T-helper 17 cell (primary cell): ENCODE results near the gene CCNL2. TPM values are rescaled to one million over a fixed set of nuclear protein-coding genes. Genes with fewer than 3 reads are reported as not detected.
"Not testable (repeated sequence)": the region's sequence is repeated elsewhere in the genome, so short reads cannot be mapped to it uniquely, and the experiment has no call there.

Source experiments
- ATAC-seq: fragments of 150-1000 bp; cut with Tn5 transposase; 2 replicates; pipeline ENCODE4 v1.10.0; 2021; ENCODE audit warnings: mild to moderate bottlenecking, moderate library complexity
- DNase-seq, 3 donors: peaks; one replicate each; pipeline versions ENCODE4 v3.0.0 to v3.0.0-alpha.2; 2020 to 2021
- H3K9me3 ChIP-seq: one replicate; pipeline ENCODE4 v1.7.0; 2013; ENCODE audit warnings: low read length, mild to moderate bottlenecking; ENCODE audit not compliant: control insufficient read depth, poor library complexity, severe bottlenecking
- H3K27ac Mint-ChIP-seq: one replicate; pipeline ENCODE4 v1.8.0; 2022; ENCODE audit warnings: mild to moderate bottlenecking, moderate library complexity, mixed read lengths
- H3K27me3 Mint-ChIP-seq: one replicate; pipeline ENCODE4 v1.8.0; 2022; ENCODE audit warnings: mixed read lengths
- H3K36me3 Mint-ChIP-seq: one replicate; pipeline ENCODE4 v1.8.0; 2022; ENCODE audit warnings: low read depth, mixed read lengths
- H3K4me1 Mint-ChIP-seq: one replicate; pipeline ENCODE4 v1.8.0; 2022; ENCODE audit warnings: mild to moderate bottlenecking, mixed read lengths
- H3K4me3 Mint-ChIP-seq: one replicate; pipeline ENCODE4 v1.8.0; 2022; ENCODE audit warnings: mild to moderate bottlenecking, moderate library complexity, mixed read lengths
- total RNA-seq, 4 donors: library from RNA in 2 of 4; stranded (reverse) in 2 of 4; gene quantifications; one replicate each; pipeline ENCODE4 v1.2.3 and lab custom pipeline; 2022 to 2026

CCNL2 gene
- total RNA-seq, 2 donors from 2014 or later = 231 to 252 TPM

DNA sequence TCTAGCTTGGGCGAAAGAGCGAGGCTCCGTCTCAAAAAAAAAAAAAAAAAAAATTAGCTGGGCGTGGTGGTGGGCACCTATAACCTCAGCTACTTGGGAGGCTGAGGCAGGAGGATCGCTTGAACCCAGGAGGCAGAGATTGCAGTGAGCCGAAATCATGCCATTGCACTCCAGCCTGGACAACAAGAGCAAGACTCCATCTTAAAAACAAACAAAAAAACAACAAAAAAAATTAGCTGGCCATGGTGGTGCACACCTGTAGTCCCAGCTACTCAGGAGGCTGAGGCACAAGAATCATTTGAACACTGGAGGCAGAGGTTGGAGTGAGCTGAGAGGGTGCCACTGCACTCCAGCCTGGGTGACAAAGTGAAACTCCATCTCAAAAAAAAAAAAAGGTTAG, 29.8 kb upstream of the CCNL2 start:
- not testable (repeated sequence) for H3K36me3 Mint-ChIP-seq, DNase-seq

DNA sequence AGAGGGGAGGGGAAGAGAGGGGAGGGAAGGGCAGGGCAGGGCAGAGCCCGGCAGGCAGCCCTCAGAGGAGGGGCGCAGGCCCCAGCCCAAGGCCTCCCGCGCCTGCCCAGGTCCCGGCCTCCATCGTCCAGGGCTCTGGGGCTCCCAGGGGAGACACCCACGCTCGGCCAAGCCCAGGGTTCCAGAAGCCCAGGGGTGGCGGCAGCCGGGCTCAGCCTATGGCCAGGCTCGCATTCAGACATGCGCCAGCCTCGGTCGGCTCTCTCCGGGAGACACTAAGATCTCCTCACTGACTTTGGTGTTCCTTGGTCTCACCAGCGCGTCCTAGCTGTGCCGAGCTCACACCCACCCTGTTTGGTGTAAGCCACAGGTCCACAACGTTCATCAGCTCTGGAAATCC, 29.0 kb upstream of the CCNL2 start:
- Mint-ChIP-seq H3K4me3 (peak overlapping the region; percentile 13), H3K27me3 (peaks cover 30% of the 10 kb centered on the region), H3K27ac (no peak overlapping the region), H3K4me1 (peaks cover 3% of the 10 kb centered on the region), H3K36me3 (peaks cover 2% of the 10 kb centered on the region)
- DNase-seq (no peak), ATAC-seq (no peak)
- H3K9me3 ChIP-seq = no peaks in the 10 kb centered on the region

More for the DNA sequence above, 29.8 kb upstream of the CCNL2 start:
- not testable (repeated sequence) for ATAC-seq, H3K4me3 Mint-ChIP-seq, H3K4me1 Mint-ChIP-seq, H3K27ac Mint-ChIP-seq, H3K9me3 ChIP-seq
- peaks cover 27% of the 10 kb centered on the region for H3K27me3 Mint-ChIP-seq

DNA sequence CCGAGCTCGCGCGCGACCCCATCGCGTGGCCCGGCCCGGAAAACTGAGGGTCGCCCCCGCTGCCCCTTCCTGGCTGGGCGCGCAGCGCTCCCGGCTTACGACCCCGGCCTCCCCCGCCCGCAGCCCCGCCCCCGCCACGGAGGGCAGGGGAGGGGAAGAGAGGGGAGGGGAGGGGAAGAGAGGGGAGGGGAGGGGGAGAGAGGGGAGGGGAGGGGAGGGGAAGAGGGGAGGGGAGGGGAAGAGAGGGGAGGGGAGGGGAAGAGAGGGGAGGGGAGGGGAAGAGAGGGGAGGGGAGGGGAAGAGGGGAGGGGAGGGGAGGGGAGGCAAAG, 28.6 kb upstream of the CCNL2 start:
- no peaks in the 10 kb centered on the region for H3K9me3 ChIP-seq
- H3K27me3 Mint-ChIP-seq = peaks cover 34% of the 10 kb centered on the region
- H3K36me3 Mint-ChIP-seq = peaks cover 2% of the 10 kb centered on the region
- DNase-seq = no peak
- no peak overlapping the region for H3K4me3 Mint-ChIP-seq
- peaks cover 6% of the 10 kb centered on the region for H3K4me1 Mint-ChIP-seq
- H3K27ac Mint-ChIP-seq = no peak overlapping the region
- no peak for ATAC-seq

DNA sequence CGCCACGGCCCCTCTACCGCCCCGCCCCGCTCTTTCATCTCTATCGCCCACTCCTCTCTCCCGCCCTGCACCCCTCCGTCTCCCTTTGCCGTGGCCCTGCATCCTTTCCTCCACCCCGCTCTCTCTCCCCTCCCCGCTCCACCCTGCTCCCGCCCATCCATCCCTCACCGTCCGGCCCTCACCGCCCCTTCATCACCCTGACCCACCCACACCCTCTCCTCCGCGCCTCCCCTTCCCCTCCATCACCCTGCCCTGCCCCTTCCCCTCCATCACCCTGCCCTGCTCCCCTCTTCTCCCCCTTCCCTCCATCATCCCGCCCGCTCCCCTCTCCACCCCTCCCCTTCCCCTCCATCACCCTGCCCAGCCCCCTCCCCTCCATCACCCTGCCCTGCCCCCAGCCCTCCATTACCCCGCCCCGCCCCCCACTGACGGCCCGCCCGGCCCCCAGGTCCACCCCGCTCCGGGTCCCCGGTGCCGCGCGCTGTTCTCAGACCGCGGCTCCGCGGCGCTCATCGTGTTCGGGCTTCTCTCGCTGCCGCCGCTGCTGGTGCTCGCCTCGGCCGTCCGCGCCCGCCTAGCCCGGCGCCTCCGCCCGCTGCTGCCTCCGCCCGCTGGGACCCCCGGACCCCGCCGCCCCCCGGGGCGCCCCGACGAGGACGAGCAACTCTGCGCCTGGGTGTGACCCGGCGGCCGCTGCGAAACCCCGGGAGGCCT, 28.1 kb upstream of the CCNL2 start:
- Mint-ChIP-seq H3K36me3 (peaks cover 2% of the 10 kb centered on the region), H3K4me1 (peaks cover 6% of the 10 kb centered on the region), H3K27ac (no peak overlapping the region), H3K4me3 (no peak overlapping the region), H3K27me3 (peaks cover 39% of the 10 kb centered on the region)
- ATAC-seq (peak; percentile 21), DNase-seq (no peak)
- no peaks in the 10 kb centered on the region for H3K9me3 ChIP-seq

DNA sequence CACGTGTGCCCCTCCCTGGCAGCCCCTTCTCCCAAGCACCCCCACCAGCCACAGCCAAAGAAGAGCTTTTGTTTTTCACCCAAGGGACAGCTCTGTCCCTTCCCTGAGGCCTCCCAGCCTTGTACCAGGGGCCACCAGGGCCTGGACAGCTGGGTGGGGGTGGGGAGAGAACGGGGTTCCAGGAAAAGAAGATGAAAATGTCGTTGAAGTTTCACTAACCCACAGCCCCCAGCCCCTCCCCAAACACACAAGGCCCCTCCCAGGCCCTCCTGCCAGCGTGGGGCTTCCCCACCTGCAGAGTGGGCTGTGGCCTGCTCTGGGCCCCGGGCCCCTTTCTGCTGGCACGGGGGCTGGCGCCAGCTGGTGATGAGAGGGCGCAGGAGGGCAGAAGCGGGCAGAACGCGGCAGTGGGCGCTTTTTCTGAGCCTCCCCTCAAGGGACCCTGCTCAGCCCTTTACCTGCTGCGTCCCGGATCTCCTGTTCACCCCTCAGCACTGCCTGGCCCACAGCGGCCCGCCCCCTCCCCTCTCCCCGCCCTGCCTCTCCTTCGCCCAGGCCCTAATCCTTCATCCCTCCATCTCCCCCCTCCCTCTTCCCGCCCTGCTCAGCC, 27.5 kb upstream of the CCNL2 start:
- H3K4me1 Mint-ChIP-seq = peaks cover 6% of the 10 kb centered on the region
- H3K9me3 ChIP-seq = no peaks in the 10 kb centered on the region
- DNase-seq = no peak
- ATAC-seq = peak; percentile 62
- H3K27me3 Mint-ChIP-seq = peaks cover 40% of the 10 kb centered on the region
- no peak overlapping the region for H3K27ac Mint-ChIP-seq
- H3K4me3 Mint-ChIP-seq = peak overlapping the region; percentile 45
- H3K36me3 Mint-ChIP-seq = peaks cover 2% of the 10 kb centered on the region

DNA sequence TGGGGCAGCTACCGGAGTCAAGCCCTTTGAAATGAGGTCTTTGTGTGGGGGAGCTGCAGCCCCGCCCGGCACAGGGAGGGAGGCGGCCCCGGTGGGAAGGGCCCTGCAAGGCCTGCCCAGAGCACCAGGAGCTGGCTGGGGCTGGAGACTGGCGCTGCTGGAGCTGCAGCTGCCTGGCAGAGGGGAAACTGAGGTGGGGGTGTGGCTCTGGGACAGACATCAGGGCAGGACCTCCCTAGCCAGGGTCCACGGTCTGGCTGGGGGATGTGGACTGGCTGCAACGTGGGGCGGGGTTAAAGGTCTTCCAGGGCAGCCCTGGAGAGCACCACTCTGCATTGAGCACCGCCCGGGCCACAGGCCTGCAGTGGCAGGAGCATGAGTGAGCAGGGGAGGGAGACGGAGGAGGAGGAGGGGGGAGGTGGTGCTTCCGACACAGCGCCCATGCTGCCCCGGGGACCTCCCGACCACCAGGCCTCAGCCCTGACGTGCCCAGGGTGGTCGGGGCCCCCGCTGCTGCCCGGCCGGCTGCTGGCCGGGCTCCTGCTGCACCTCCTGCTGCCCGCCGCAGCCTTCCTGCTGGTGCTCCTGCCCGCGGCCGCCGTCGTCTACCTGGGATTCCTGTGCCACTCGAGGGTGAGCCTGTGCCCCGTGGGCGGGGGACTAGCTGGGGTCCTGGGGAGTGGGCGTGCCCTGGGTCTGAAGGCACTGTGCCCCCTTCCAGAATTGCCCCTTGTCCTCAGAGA, 26.8 kb upstream of the CCNL2 start:
- Mint-ChIP-seq H3K27me3 (peaks cover 40% of the 10 kb centered on the region), H3K4me1 (peaks cover 6% of the 10 kb centered on the region), H3K4me3 (peak overlapping the region; percentile 45), H3K27ac (no peak overlapping the region), H3K36me3 (peaks cover 2% of the 10 kb centered on the region)
- no peak for DNase-seq
- no peak for ATAC-seq
- H3K9me3 ChIP-seq = no peaks in the 10 kb centered on the region

DNA sequence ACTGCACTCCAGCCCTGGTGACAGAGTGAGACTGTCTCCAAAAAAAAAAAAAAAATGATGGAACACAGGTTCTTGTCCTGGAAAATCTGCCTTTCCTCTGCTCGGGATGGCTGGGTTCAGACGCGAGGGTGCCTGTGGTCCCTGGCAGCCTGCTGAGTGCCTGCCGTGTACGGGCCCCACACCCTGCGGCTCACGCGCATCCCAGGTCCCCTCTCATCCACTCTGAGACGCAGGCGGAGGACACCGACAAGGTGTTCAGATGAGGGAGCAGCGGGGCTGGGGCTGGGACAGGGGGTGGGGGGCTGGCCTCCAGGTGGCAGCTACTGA, 26.3 kb upstream of the CCNL2 start:
- H3K9me3 ChIP-seq = no peaks in the 10 kb centered on the region
- ATAC-seq = no peak
- Mint-ChIP-seq H3K4me3 (no peak overlapping the region), H3K36me3 (peaks cover 2% of the 10 kb centered on the region), H3K27ac (no peak overlapping the region), H3K27me3 (peaks cover 40% of the 10 kb centered on the region), H3K4me1 (peaks cover 6% of the 10 kb centered on the region)
- no peak for DNase-seq

DNA sequence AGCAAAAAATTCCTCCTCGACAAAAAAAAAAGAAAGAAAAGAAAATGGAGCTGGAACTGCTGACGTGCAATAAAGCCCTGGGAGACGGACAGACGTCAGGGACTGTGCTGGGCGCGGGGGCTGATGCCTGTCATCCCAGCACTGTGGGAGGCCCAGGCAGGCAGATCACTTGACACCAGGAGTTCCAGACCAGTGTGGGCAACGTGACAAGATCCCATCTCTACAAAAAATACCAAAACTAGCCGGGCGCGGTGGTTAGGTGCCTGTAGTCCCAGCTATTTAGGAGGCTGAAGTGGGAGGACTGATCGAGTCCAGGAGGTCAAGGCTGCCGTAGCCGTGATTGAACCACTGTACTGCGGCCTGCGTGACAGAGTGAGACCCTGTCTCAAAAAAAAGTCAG, 25.6 kb upstream of the CCNL2 start:
- H3K9me3 ChIP-seq = no peaks in the 10 kb centered on the region
- ATAC-seq = no peak
- no peak for DNase-seq
- H3K27me3 Mint-ChIP-seq = peaks cover 36% of the 10 kb centered on the region
- no peak overlapping the region for H3K4me3 Mint-ChIP-seq
- H3K4me1 Mint-ChIP-seq = peaks cover 6% of the 10 kb centered on the region
- peaks cover 2% of the 10 kb centered on the region for H3K36me3 Mint-ChIP-seq
- no peak overlapping the region for H3K27ac Mint-ChIP-seq

DNA sequence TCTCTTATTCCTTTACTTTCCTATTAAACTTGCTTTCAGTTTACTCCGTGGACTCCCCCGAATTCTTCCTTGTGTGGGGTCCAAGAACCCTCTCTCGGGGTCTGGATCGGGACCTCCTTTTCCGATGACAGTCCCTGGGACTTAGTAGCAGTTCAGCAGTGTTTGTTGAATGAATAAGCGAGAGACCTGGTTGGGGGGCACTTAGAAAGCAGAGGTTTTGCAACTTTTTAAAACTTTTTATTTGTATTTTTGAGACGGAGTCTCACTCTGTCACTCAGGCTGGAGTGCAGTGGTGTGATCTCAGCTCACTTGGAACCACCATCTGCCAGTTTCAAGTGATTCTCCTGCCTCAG, 24.1 kb upstream of the CCNL2 start:
- peaks cover 6% of the 10 kb centered on the region for H3K4me1 Mint-ChIP-seq
- H3K27ac Mint-ChIP-seq = no peak overlapping the region
- no peak for ATAC-seq
- peaks cover 2% of the 10 kb centered on the region for H3K36me3 Mint-ChIP-seq
- H3K4me3 Mint-ChIP-seq = no peak overlapping the region
- peaks cover 28% of the 10 kb centered on the region for H3K27me3 Mint-ChIP-seq
- H3K9me3 ChIP-seq = no peaks in the 10 kb centered on the region
- no peak for DNase-seq

DNA sequence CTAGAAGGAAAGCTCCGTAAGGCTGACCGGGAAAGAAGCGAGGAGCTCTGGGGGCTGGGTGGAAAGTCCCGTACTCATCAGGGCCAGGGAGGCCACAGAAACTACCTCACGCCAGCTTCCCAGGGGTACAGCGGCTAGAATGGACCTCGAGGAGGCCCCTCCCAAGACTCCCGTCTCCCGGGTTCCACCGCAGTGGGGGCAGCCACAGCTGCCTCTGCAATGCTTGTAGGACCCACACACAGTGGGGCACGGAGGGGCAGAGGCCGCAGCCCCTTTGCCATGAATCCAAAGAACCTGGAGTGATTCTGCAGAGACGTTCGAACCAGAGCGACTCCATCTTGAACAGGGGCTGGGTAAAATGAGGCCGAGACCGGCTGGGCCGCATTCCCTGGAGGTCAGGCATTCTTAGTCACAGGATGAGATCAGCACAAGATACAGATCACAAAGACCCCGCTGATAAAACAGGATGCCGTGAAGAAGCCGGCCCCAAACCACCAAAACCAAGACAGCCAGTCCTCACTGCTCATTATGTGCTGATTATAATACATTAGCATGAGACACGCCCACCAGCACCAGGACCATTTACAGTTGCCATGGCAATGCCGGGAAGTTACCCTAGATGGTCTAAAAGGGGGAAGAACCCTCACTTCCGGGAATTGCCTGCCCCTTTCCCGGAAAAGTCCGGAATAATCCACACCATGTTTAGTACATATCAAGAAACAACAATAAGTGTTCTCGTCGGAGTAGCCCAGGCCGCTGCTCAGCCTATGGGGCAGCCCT, 23.5 kb upstream of the CCNL2 start:
- H3K36me3 Mint-ChIP-seq = peaks cover 2% of the 10 kb centered on the region
- peaks cover 8% of the 10 kb centered on the region for H3K4me1 Mint-ChIP-seq
- H3K4me3 Mint-ChIP-seq = no peak overlapping the region
- H3K27me3 Mint-ChIP-seq = peaks cover 32% of the 10 kb centered on the region
- H3K9me3 ChIP-seq = no peaks in the 10 kb centered on the region
- H3K27ac Mint-ChIP-seq = no peak overlapping the region
- no peak for DNase-seq
- ATAC-seq = no peak

DNA sequence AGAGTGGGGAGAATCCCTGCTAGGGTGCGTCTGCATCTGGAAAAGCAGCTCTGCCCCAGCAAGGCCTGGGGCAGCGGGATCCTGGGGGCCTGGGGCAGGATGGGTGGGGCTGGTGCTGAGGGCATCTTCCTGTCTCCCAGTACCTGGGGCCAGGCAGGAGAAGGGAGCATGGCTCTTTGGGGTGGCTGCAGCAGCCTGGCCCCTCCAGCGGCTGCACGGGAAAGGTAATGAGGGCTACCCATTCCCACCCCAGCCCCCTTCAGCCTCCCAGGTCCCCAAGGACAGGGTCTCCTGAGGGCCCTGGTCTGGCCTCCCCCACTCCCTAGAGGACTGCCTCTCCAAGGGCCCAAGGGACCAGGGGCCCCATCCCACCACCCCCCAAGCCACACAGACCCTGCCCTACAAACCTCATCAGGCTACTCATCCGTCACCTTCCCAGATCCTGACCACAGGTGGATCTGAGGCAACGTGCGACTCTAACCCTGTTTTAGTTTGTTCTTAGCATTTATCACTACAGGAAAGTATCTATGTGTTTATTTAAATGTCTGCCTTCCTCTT, 22.9 kb upstream of the CCNL2 start:
- no peak for ATAC-seq
- Mint-ChIP-seq H3K4me1 (peaks cover 8% of the 10 kb centered on the region), H3K36me3 (peaks cover 2% of the 10 kb centered on the region), H3K27ac (no peak overlapping the region), H3K4me3 (no peak overlapping the region), H3K27me3 (peaks cover 35% of the 10 kb centered on the region)
- no peaks in the 10 kb centered on the region for H3K9me3 ChIP-seq
- DNase-seq = no peak

DNA sequence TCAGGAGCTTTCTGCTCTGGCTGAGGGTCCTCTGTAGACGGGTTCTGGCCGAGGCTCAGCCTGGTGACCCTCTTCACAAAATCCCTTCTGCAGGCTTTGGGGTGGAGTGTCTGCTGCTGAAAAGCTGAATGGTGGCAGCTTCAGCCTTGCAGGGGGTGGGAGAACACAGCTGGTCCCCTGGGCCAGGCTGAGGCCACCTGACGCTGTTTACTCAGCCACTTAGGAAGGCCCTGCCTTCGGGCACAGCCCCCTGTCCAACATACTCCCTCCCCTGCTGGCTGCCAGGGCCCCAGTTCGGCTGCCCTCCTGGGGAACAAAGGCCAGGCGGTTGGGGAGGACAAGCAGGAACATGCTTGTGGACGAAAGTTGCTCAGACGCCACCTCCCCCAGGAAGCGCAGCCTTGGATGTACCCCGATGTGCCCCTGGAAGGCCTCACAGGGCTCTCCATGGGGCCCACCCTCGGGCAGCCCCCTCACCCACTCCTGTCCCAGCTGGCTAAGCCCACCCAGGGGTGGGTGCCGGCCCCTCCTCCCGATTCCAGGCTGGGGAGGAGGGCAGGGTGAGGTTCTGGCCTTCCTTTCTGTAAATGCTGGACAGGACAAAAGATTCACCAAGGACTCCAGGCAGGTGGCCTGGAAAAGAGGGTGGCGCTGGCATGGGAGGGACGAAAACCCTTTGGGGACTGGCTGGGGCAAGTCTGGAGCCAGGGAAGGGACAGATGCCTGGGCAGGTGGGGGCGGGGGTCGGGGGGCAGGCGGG, 22.2 kb upstream of the CCNL2 start, which contains the start of gene ANKRD65:
Gene ANKRD65 (minus strand): TSS at position 130 of the 760 bp plus-strand sequence. CDS start 271 bp downstream, outside the sequence.
- H3K4me3 Mint-ChIP-seq = peak within 1 kb of the TSS; percentile 50

More for the DNA sequence above, 22.2 kb upstream of the CCNL2 start, which contains the start of gene ANKRD65:
- no peaks in the 10 kb centered on the region for H3K9me3 ChIP-seq
- DNase-seq (no peak), ATAC-seq (no peak)
- Mint-ChIP-seq H3K27ac (no peak within 1 kb of the TSS), H3K4me1 (peaks cover 7% of the 10 kb centered on the region), H3K27me3 (peaks cover 33% of the 10 kb centered on the region), H3K36me3 (peaks cover 1% of the 10 kb centered on the region)
